IPS-11a (cell line): ENCODE measurements around the gene SMAD4.

Source experiments
- H3K4me3 ChIP-seq: one replicate; pipeline ENCODE4 v1.5.1; 2013; ENCODE audit warnings: low read depth, low read length, control low read depth

Gene SMAD4

DNA sequence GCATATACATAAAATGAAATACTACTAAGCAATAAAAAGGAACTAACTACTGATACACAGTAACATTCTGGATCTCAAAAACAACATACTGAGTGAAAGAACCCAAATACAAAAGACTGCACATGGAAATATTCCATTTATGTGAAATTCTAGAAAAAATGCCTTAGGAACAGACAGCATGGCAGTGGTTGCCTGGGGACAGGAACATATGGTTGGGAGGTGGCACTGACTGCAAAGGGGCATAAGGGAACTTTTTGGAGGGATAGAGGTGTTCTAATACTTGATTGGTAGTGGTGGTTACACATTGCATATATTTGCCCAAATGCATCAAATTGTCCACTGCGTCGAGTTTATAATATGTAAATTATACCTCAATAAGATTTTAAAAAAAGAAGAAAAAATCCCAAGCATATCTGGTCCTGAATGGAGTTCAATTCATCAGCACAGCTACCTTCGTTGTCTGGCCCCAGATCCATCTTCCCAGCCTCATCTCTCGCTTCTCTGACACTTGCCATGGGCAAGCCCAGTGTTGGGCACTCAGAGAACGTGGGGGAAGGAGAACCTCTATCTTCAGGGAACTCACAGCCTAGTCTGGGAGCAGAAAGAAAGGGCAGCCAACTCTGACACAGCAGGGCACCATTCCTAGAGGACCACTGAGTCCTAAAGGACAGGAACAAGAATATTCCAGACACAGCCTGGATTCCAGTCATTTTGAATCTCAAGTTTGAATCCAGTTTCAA lies 8.6 kb upstream of the SMAD4 start:
- no peak overlapping the region for H3K4me3 ChIP-seq

DNA sequence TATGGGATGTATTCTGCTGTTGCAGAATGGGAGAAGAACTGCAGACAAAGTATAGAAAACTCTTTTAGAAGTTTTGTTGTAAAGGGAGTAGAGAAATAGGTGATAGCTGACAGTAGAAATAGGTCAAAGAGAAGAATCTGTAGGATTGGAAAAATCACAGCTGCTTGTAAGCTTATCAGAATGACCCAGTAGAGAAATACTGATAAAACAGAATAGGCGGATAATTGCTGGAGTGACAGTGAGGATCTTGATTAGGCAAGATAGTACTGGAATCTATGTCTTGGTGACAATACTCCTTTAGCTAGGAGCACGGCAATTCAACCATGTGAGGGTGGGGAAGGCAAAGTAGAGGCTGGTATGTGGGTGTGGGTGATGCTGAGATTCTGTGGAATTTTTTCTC lies 4.5 kb upstream of the SMAD4 start:
- H3K4me3 ChIP-seq, result no peak overlapping the region

- H3K4me3 ChIP-seq, result no peak overlapping the region
Measured at GRCh38 chr18:51028201-51028805, 1.7 kb upstream of the SMAD4 start.

GRCh38 chr18:51029378-51029693 lies 677 bp upstream of the SMAD4 start:
- peak overlapping the region; percentile 88 for H3K4me3 ChIP-seq

- peak overlapping the region; percentile 88 for H3K4me3 ChIP-seq
Measured at GRCh38 chr18:51030537-51031258, 685 bp downstream of the SMAD4 start.

- H3K4me3 ChIP-seq, result peak overlapping the region; percentile 88
Measured at GRCh38 chr18:51032193-51032592, 2.2 kb downstream of the SMAD4 start.

DNA sequence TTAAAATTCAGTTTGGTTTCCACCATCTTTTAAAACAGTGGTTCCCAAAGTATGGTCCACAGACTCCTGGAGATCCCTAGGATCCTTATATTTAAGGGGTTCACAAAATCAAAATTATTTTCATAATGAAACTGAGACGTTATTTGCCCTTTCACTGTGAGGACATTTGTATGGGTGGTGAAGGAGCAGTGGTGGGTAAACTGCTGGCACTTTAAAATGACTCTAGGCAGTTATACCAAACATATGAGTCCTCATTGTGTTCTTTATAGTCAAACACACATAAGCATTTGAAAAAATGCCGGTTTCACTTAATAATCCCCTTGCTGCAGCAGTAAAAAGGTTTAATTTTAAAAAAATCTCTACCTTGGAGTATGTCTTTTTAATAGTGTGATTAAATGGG lies 7.2 kb downstream of the SMAD4 start:
- no peak overlapping the region for H3K4me3 ChIP-seq

DNA sequence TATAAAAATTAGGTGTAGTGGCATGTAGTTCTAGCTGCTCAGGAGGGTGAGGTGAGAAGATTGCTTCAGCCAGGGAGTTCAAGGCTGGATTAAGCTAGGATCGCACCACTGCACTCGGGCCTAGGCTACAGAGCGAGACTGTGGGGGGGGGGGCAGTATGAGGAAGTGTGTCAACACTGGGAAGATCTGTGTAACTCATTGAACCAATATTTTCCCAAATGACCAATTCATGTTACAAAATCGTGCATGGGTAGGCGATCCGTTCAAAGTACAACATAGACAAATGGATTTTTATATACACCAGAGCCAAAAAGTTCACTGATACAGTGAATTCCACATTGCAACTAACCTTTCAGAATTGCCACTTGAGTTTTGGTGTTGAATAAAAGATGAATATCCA lies 8.1 kb downstream of the SMAD4 start:
- H3K4me3 ChIP-seq, result no peak overlapping the region

GRCh38 chr18:51039138-51040112 lies 9.4 kb downstream of the SMAD4 start:
- no peak overlapping the region for H3K4me3 ChIP-seq

DNA sequence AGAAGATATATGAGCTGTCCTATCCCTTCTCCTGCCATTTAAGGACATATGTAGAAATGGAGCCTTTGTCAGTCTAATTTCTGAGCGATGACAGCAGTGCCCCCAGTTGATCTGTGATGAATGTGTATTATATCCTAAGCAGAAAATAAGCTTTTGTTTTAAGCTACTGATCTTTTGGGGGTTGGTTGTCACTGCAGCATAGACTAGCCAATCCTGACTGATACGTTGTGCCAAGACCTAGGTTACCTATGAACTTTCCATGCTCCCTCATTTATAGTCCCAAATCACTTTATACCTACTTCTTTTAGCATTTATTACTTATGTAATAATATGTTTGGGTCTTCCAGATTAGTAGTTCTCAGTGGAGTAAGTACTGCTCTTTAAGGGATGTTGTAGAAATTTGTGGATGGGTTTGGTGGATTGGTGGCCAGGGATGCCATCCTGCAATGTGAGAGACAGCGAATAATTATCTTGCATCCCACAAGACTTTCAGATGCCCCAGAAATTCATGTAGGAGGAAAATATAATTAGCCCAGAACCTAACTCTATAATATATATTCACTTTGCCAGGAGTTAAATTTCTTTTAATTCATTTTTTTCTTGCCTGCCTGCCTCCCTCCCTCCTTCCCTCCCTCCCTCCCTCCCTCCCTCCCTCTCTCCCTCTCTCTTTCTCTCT lies 11.8 kb downstream of the SMAD4 start:
- H3K4me3 ChIP-seq, result no peak overlapping the region

GRCh38 chr18:51044928-51045585 lies 15.0 kb downstream of the SMAD4 start:
- H3K4me3 ChIP-seq, result no peak overlapping the region

DNA sequence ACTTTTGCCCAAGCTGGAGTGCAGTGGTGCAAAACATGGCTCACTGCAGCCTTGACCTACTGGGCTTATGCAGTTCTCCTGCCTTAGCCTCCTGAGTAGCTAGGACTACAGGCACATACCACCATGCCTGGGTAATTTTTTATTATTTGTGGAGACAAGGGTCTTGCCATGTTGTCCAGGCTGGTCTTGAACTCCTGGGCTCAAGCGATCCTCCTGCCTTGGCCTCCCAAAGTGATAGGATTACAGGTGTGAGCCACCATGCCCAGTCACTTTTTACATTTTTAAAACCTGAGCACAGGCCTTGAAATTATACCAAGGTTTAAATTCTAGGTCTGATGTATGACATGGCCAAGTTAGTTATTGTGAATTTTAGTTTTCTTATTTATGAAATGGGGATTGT lies 18.2 kb downstream of the SMAD4 start:
- no peak overlapping the region for H3K4me3 ChIP-seq

- H3K4me3 ChIP-seq, result no peak overlapping the region
Measured at GRCh38 chr18:51049137-51049536, 19.1 kb downstream of the SMAD4 start.

DNA sequence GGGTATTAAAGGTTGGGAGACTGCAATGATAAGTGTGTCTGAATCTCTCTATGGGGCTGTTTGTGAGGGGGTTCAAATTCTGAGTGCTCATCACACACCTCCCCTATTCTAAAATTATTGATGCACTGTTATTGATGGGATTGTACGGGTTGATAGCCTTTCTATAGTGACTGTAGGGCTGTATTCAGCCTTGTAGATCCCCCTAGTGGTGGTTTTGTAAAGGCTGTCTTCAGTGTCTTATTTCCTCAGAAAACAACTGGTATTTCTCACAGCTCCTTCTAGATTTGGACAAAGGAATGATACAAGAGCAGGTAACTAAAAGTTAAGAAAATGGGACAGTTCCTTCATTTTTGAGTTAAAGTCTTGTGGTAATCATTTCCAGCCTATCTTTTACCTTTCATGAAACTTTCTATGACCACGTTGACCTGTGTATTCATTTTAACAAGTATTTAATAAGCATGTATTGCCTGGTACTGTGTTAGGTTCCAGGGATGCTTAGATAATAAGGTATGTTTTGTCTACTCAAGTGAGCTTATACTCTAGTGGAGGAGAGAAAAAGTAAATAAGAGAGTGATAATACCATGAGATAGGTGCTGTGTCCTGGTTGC lies 21.2 kb downstream of the SMAD4 start:
- no peak overlapping the region for H3K4me3 ChIP-seq

DNA sequence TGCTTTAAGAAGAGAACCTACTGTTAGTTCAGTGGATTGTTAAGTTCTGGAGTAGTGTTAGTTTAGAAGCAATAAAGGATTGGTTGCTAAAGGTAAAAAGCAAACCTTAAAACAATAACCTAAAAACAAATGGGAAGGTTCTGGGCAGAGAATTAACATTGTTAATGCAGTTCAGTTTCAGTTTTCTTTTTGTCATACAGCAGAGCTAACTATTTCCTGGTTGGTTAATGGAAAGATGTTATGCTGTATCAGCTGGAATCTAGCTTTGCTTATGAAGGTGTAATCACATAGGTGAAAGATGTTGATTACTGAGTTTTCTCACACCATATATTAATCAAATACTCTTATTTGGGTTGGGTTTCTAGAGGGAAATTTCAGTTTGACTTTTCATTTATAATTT lies 23.8 kb downstream of the SMAD4 start:
- no peak overlapping the region for H3K4me3 ChIP-seq

- H3K4me3 ChIP-seq, result no peak overlapping the region
Measured at GRCh38 chr18:51054764-51055163, 24.8 kb downstream of the SMAD4 start.

DNA sequence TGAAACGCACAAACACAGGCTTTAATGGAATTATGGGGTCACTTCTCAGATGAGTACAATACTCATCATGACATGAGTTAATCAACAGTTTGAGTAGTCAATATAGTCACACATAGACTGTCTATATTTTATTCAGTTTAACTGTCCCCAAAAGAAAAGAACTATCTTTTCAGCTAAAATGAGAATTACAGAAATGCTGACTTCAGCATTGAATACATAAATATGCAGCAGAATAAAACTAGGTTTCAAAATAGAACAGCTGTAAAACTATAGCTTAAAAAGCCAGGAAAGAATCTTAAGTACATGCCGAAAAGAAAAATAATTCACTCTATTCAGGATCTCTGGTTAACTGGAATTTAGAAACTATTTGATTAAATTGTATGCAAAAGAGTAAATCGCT lies 30.0 kb downstream of the SMAD4 start:
- H3K4me3 ChIP-seq, result no peak overlapping the region

DNA sequence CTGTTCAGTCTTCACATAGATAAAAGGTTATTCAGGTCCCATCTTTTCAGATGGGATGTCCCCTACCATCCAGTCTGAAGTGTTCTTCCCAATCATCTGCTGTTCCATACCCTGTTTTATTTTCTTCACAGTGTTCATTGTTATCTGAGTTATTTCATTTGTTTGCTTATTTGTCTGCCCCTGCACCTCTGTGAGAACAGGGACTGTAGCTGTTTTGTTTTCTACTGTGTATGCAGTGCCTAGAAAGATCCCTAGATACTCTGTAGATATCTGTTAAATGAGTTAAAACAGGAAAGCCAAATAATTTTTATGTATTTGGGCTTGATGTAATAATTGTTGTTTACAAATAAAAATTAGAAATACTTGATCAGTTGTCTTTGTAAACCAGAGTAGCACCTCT lies 34.2 kb downstream of the SMAD4 start:
- no peak overlapping the region for H3K4me3 ChIP-seq

DNA sequence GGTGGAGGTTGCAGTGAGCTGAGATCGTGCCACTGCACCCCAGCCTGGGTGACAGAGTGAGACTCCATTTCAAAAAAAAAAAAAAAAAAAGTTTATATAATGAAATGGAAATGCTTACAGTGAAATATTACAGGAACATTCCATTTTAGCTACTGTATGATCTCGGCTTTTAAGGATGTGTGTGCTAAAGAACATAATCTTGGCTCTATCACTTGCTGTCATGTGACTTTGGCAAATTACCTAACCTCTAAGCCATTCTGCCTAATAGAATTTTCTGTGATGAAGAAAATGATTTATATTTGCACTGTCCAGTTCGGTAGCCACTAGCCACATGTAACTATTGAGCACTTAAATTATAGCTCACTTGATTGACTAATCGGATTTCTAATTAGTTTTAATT lies 36.3 kb downstream of the SMAD4 start:
- no peak overlapping the region for H3K4me3 ChIP-seq

GRCh38 chr18:51068105-51068504 lies 38.1 kb downstream of the SMAD4 start:
- no peak overlapping the region for H3K4me3 ChIP-seq
